Mesenchymal stem cell (in vitro differentiated cells and primary cell): ENCODE results near the gene SNX30.

Experiments used
- DNase-seq: peaks from one replicate; pipeline ENCODE4 v3.0.0-alpha.2; 2013
- H2AFZ ChIP-seq: one replicate; pipeline ENCODE4 v1.6.1; 2013; ENCODE audit warnings: low read depth, mild to moderate bottlenecking, control low read depth, inconsistent platforms, low read length, moderate library complexity
- H2AK5ac ChIP-seq: 2 replicates; pipeline ENCODE4 v1.6.1; 2013; ENCODE audit warnings: low read length, moderate library complexity, mild to moderate bottlenecking, inconsistent platforms; ENCODE audit not compliant: severe bottlenecking
- H2BK120ac ChIP-seq: one replicate; pipeline ENCODE4 v1.6.1; 2013; ENCODE audit warnings: low read depth, mild to moderate bottlenecking, inconsistent platforms, low read length, moderate library complexity
- H2BK12ac ChIP-seq, 2 experiments: one replicate each; pipeline ENCODE4 v1.6.1; 2013; ENCODE audit warnings: inconsistent platforms in 2 of 2, low read length in 2 of 2, mild to moderate bottlenecking in 2 of 2, moderate library complexity in 2 of 2, control low read depth in 1 of 2
- H2BK15ac ChIP-seq: one replicate; pipeline ENCODE4 v1.6.1; 2013; ENCODE audit warnings: mild to moderate bottlenecking, low read depth, inconsistent platforms; ENCODE audit not compliant: poor library complexity, severe bottlenecking
- H2BK5ac ChIP-seq: 2 replicates; pipeline ENCODE4 v1.6.1; 2013; ENCODE audit warnings: low read depth, mild to moderate bottlenecking, low read length, control low read depth, inconsistent platforms; ENCODE audit not compliant: poor library complexity, severe bottlenecking
- H3K14ac ChIP-seq, 2 experiments: one replicate each; pipeline ENCODE4 v1.6.1; 2013; ENCODE audit warnings: inconsistent platforms in 2 of 2, low read length in 2 of 2, control low read depth in 1 of 2, mild to moderate bottlenecking in 1 of 2, moderate library complexity in 1 of 2
- H3K18ac ChIP-seq, 2 experiments: one replicate each; pipeline ENCODE4 v1.6.1; 2013; ENCODE audit warnings: inconsistent platforms in 2 of 2, low read length in 2 of 2, control low read depth in 1 of 2, low read depth in 1 of 2, mild to moderate bottlenecking in 1 of 2
- H3K23ac ChIP-seq, 2 experiments: one replicate each; pipeline ENCODE4 v1.6.1; 2013; ENCODE audit warnings: inconsistent platforms in 2 of 2, low read length in 2 of 2, mild to moderate bottlenecking in 2 of 2, moderate library complexity in 2 of 2, control low read depth in 1 of 2
- H3K27ac ChIP-seq: 2 replicates; pipeline ENCODE4 v1.5.1; 2013; ENCODE audit warnings: mild to moderate bottlenecking, moderate library complexity, low read length, control low read depth, inconsistent platforms; ENCODE audit not compliant: poor library complexity, severe bottlenecking
- H3K27me3 ChIP-seq, 2 experiments: 2 replicates each; pipeline versions ENCODE4 v1.6.1 to v1.7.0; 2013; ENCODE audit warnings: low read length in 2 of 2, mild to moderate bottlenecking in 2 of 2, moderate library complexity in 2 of 2, control low read depth in 1 of 2, inconsistent platforms in 1 of 2; ENCODE audit not compliant: control insufficient read depth in 1 of 2, insufficient read depth in 1 of 2
- H3K36me3 ChIP-seq, 2 experiments: 2 replicates each; pipeline versions ENCODE4 v1.6.1 to v1.7.0; 2013; ENCODE audit warnings: low read length in 2 of 2, control low read depth in 1 of 2, inconsistent platforms in 1 of 2, low read depth in 1 of 2, mild to moderate bottlenecking in 1 of 2; ENCODE audit not compliant: insufficient read depth in 2 of 2, control insufficient read depth in 1 of 2
- H3K4ac ChIP-seq, 2 experiments: one replicate each; pipeline ENCODE4 v1.6.1; 2013; ENCODE audit warnings: inconsistent platforms in 2 of 2, low read length in 2 of 2, mild to moderate bottlenecking in 2 of 2, moderate library complexity in 2 of 2, control low read depth in 1 of 2, low read depth in 1 of 2
- H3K4me1 ChIP-seq: 2 replicates; pipeline ENCODE4 v1.6.1; 2013; ENCODE audit warnings: low read depth, low read length, control low read depth; ENCODE audit not compliant: control insufficient read depth, insufficient read depth
- H3K4me2 ChIP-seq: 2 replicates; pipeline ENCODE4 v1.6.1; 2013; ENCODE audit warnings: low read length, mild to moderate bottlenecking, inconsistent platforms; ENCODE audit not compliant: poor library complexity, severe bottlenecking
- H3K4me3 ChIP-seq, 2 experiments: 2 replicates each; pipeline versions ENCODE4 v1.5.1 to v1.7.0; 2013; ENCODE audit warnings: low read length in 2 of 2, mild to moderate bottlenecking in 2 of 2, control low read depth in 1 of 2, low read depth in 1 of 2; ENCODE audit not compliant: insufficient read depth in 1 of 2
- H3K79me1 ChIP-seq: replicated peaks from 2 replicates; pipeline ENCODE4 v1.6.1; 2013; ENCODE audit warnings: mild to moderate bottlenecking, control low read depth, low read length, inconsistent platforms; ENCODE audit not compliant: poor library complexity, severe bottlenecking
- H3K9ac ChIP-seq: 2 replicates; pipeline ENCODE4 v1.7.0; 2013; ENCODE audit warnings: mild to moderate bottlenecking, low read length, moderate library complexity
- H3K9me3 ChIP-seq: 2 replicates; pipeline ENCODE4 v1.7.0; 2013; ENCODE audit warnings: mild to moderate bottlenecking, low read length; ENCODE audit not compliant: control insufficient read depth
- H4K8ac ChIP-seq: one replicate; pipeline ENCODE4 v1.6.1; 2013; ENCODE audit warnings: inconsistent platforms, mild to moderate bottlenecking, low read length, moderate library complexity
- H4K91ac ChIP-seq: one replicate; pipeline ENCODE4 v1.6.1; 2013; ENCODE audit warnings: mild to moderate bottlenecking, low read length, inconsistent platforms
- WGBS: methylation state at CpG from one replicate; pipeline ENCODE4 v1.1.7; 2013; ENCODE audit warnings: mixed read lengths; 5-methylcytosine and 5-hydroxymethylcytosine counted together

SNX30 gene

DNA sequence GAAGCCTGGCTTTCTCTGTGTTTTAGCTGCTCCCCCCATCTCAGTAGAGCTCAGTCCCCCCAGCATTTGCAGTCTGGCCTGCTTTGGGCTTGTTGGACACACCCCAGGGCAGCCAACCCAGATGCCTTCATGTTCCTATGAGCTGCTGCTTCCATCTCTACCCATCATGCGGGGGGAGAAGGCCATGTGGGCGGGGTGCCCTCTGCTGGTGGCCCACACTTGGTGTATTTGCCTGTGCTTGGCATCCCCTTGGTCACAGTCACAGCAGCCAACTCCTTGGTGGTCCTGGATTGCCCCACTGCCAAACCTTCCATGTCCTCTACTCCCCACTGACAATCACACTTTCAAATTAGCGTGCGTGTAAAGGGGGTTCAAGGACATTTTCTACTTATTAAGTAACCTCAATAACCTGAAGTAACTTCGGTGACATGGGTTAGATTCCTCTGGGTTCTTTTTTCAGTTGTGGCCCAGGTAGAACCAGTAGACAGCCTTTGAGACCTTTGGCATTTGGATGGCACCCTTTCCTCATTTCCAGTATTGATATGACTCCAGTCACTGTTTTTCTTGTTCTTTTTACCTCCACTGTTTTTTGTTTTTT, 42.8 kb downstream of the SNX30 start:
- Histone ChIP-seq H2BK15ac (no peak overlapping the region), H2BK12ac (no peak overlapping the region), H2BK120ac (no peak overlapping the region), H3K23ac (no peak overlapping the region), H3K79me1 (peaks cover 23% of the 10 kb centered on the region), H3K14ac (peak overlapping the region in 1 of 2 experiments; percentile 27), H3K27ac (no peak overlapping the region), H3K4me1 (peaks cover 12% of the 10 kb centered on the region), H3K4ac (no peak overlapping the region), H3K9me3 (no peaks in the 10 kb centered on the region), H4K91ac (no peak overlapping the region), H3K27me3 (no peaks in the 10 kb centered on the region), H3K4me3 (no peak overlapping the region), H3K36me3 (no peaks in the 10 kb centered on the region), H4K8ac (no peak overlapping the region), H2BK5ac (no peak overlapping the region), H3K18ac (peak overlapping the region in 1 of 2 experiments; percentile 26), H3K4me2 (no peak overlapping the region), H3K9ac (no peak overlapping the region), H2AFZ (no peak overlapping the region), H2AK5ac (no peak overlapping the region)
- peak; percentile 61 for DNase-seq
- 67% methylated on average over 5 of the region's 5 CpGs for WGBS

GRCh38 chr9:112794731-112795130, 44.2 kb downstream of the SNX30 start:
- Histone ChIP-seq H2BK120ac (no peak overlapping the region), H3K79me1 (peaks cover 18% of the 10 kb centered on the region), H3K4ac (no peak overlapping the region), H3K4me1 (peaks cover 6% of the 10 kb centered on the region), H2BK12ac (no peak overlapping the region), H3K27me3 (no peaks in the 10 kb centered on the region), H4K8ac (no peak overlapping the region), H3K9me3 (no peaks in the 10 kb centered on the region), H2BK15ac (no peak overlapping the region), H3K23ac (no peak overlapping the region), H3K14ac (no peak overlapping the region), H2BK5ac (no peak overlapping the region), H3K36me3 (no peaks in the 10 kb centered on the region), H2AFZ (no peak overlapping the region), H3K18ac (no peak overlapping the region), H3K27ac (no peak overlapping the region), H4K91ac (no peak overlapping the region), H3K9ac (no peak overlapping the region), H3K4me3 (no peak overlapping the region), H2AK5ac (no peak overlapping the region), H3K4me2 (no peak overlapping the region)
- DNase-seq, result no peak

- Histone ChIP-seq H3K36me3 (no peaks in the 10 kb centered on the region), H3K27me3 (no peaks in the 10 kb centered on the region), H3K4me3 (no peak overlapping the region), H3K4ac (no peak overlapping the region), H3K14ac (no peak overlapping the region), H2AK5ac (no peak overlapping the region), H3K4me2 (no peak overlapping the region), H2BK15ac (no peak overlapping the region), H2BK120ac (no peak overlapping the region), H3K9me3 (no peaks in the 10 kb centered on the region), H3K23ac (no peak overlapping the region), H3K79me1 (peaks cover 18% of the 10 kb centered on the region), H3K9ac (no peak overlapping the region), H2BK12ac (no peak overlapping the region), H4K8ac (no peak overlapping the region), H3K27ac (no peak overlapping the region), H4K91ac (no peak overlapping the region), H2AFZ (no peak overlapping the region), H2BK5ac (no peak overlapping the region), H3K18ac (no peak overlapping the region), H3K4me1 (peaks cover 3% of the 10 kb centered on the region)
- WGBS, result 66% methylated on average over 4 of the region's 4 CpGs
- no peak for DNase-seq
Observed at GRCh38 chr9:112795921-112796320, 45.4 kb downstream of the SNX30 start.

DNA sequence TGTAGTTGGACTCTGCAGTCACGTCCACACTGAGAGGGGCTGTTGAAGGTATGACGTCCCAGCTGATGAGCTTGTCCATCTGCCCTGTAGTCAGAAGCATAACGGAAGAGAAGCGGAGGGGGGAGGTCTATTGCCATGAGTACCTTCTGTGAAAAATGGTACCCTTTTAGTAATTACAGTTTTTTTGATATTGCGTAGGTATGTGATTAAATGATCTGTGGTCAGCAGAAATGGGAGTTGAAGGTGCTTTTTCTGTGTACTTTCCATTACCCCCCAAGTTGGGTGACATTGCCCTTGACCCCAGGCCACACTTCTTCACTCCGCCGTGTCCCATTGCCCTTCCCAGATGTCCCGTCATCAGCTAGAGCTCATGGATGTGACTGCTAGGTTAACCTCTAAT, 45.9 kb downstream of the SNX30 start:
- H2BK15ac ChIP-seq, result no peak overlapping the region
- H3K23ac ChIP-seq, result no peak overlapping the region
- no peak overlapping the region for H2AK5ac ChIP-seq
- H3K9ac ChIP-seq, result no peak overlapping the region
- no peak overlapping the region for H3K18ac ChIP-seq
- no peak overlapping the region for H3K4me3 ChIP-seq
- no peak overlapping the region for H3K4ac ChIP-seq
- no peak overlapping the region for H3K4me2 ChIP-seq
- no peak overlapping the region for H2BK5ac ChIP-seq
- no peak overlapping the region for H2AFZ ChIP-seq
- no peaks in the 10 kb centered on the region for H3K27me3 ChIP-seq
- H2BK120ac ChIP-seq, result no peak overlapping the region
- no peak overlapping the region for H4K91ac ChIP-seq
- peaks cover 17% of the 10 kb centered on the region for H3K79me1 ChIP-seq
- no peaks in the 10 kb centered on the region for H3K9me3 ChIP-seq
- H3K4me1 ChIP-seq, result peaks cover 3% of the 10 kb centered on the region
- 97% methylated on average over 7 of the region's 8 CpGs for WGBS
- no peaks in the 10 kb centered on the region for H3K36me3 ChIP-seq
- H2BK12ac ChIP-seq, result no peak overlapping the region
- H3K14ac ChIP-seq, result no peak overlapping the region
- no peak for DNase-seq
- no peak overlapping the region for H3K27ac ChIP-seq
- no peak overlapping the region for H4K8ac ChIP-seq
